AG04449 (cell line): ENCODE results near the gene CCDC91.

Experiments
- CTCF ChIA-PET: fragments of 350-600 bp; formaldehyde crosslinking; extraction: SDS; loops from one replicate; lab custom pipeline; 2021; ENCODE audit warnings: antibody characterized with exemption; lab: Yijun Ruan, JAX
- POLR2A ChIA-PET: fragments of 400-600, 350-600 bp; formaldehyde crosslinking; extraction: SDS; loops from one replicate; lab custom pipeline; 2020; ENCODE audit warnings: antibody characterized with exemption, inconsistent platforms; lab: Yijun Ruan, JAX
- DNase-seq: peaks from one replicate; pipeline ENCODE4 v3.0.0-alpha.2; 2010; ENCODE audit warnings: low read depth, low spot score
- H3K4me3 ChIP-seq: 2 replicates; pipeline ENCODE4 v1.5.1; 2011; ENCODE audit warnings: low read depth, mild to moderate bottlenecking, control low read depth, low read length
- TF ChIP-seq, protein P1 (sequence below): IDR thresholded peaks from one replicate; pipeline ENCODE4 v1.5.1; 2011; ENCODE audit warnings: mild to moderate bottlenecking, moderate library complexity, low read length, control low read depth, inconsistent platforms; ENCODE audit not compliant: insufficient read depth; ENCODE audit errors: missing control alignments

Gene CCDC91

GRCh38 chr12:28351414-28351813 is 161.2 kb downstream of the CCDC91 start:
- H3K4me3 ChIP-seq: no peak overlapping the region
- no peak for DNase-seq
- TF ChIP-seq, protein P1, sequence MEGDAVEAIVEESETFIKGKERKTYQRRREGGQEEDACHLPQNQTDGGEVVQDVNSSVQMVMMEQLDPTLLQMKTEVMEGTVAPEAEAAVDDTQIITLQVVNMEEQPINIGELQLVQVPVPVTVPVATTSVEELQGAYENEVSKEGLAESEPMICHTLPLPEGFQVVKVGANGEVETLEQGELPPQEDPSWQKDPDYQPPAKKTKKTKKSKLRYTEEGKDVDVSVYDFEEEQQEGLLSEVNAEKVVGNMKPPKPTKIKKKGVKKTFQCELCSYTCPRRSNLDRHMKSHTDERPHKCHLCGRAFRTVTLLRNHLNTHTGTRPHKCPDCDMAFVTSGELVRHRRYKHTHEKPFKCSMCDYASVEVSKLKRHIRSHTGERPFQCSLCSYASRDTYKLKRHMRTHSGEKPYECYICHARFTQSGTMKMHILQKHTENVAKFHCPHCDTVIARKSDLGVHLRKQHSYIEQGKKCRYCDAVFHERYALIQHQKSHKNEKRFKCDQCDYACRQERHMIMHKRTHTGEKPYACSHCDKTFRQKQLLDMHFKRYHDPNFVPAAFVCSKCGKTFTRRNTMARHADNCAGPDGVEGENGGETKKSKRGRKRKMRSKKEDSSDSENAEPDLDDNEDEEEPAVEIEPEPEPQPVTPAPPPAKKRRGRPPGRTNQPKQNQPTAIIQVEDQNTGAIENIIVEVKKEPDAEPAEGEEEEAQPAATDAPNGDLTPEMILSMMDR: no peak
- ChIA-PET CTCF (no interaction called here), POLR2A (no interaction called here)

DNA sequence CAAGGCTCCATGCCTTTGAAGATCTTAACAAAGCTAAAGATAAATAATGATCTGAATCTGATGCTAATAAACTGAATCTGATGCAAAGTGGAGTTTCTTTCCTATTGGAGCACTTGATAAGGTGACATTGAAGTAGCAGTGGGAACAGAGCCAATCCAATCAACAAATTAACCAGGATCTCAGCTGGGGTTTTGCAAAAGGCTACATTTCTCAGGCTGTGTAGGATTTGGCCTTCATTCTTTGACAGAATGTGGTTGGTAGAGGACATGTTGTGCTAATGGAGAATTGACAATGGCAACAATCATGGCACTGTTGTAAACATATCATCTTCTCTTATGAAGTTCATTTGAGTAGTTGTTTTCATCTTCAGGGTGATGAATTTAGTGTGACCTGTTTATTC is 164.9 kb downstream of the CCDC91 start:
- ChIA-PET CTCF (no interaction called here), POLR2A (no interaction called here)
- DNase-seq: no peak
- TF ChIP-seq, protein P1: no peak
- H3K4me3 ChIP-seq: no peak overlapping the region

DNA sequence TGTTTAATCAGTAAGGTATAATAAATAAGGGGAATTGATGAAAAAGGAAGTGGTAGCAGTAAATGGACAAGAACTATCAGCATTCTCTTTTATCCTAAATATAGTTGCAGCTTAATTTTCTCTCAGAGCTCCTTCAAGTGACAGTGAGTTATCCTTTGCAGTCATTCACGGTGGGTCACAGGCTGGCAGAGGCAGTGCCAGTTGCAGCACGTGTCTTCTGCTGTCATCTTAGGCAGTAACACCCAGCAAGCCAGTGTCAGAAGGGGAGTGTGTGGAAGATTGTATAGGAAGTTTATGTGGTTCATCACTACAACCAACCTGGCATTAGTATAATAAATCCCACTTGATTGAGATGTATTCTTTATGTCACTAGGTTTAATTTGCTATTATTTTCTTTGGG is 170.0 kb downstream of the CCDC91 start:
- DNase-seq: no peak
- TF ChIP-seq, protein P1: no peak
- ChIA-PET CTCF (interaction anchor here (0.8 to 1.3 kb wide), 3 partner anchors 14 to 513 kb away, joined by 3 read pairs; no protein-coding TSS in a partner anchor), POLR2A (no interaction called here)
- H3K4me3 ChIP-seq: no peak overlapping the region

GRCh38 chr12:28367326-28367725 is 177.1 kb downstream of the CCDC91 start:
- TF ChIP-seq, protein P1: no peak
- ChIA-PET POLR2A (no interaction called here), CTCF (no interaction called here)
- no peak for DNase-seq
- H3K4me3 ChIP-seq: no peak overlapping the region

DNA sequence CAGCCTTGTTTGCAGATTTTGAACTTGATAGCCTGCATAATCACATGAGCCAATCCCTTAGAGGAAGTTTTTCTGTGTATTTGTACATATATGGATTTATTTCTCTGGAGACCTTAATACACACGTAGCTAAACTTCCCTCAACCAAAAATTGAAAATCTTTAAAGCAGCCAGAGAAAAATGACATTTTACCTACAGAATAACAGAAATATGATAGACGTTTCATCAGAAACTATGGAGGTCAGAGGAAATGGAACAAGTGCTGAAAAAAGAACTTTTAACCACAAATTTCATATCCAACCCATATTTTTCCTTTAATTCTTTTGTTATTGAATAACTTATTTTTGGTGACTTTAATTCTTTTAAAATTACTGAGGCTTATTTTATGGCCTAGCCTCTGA is 177.7 kb downstream of the CCDC91 start:
- DNase-seq: no peak
- ChIA-PET POLR2A (no interaction called here), CTCF (no interaction called here)
- TF ChIP-seq, protein P1: no peak
- H3K4me3 ChIP-seq: no peak overlapping the region

GRCh38 chr12:28369483-28369882 is 179.2 kb downstream of the CCDC91 start:
- no peak for DNase-seq
- CTCF ChIA-PET: no interaction called here
- TF ChIP-seq, protein P1: no peak
- H3K4me3 ChIP-seq: no peak overlapping the region
- POLR2A ChIA-PET: no interaction called here
